NCI-H1694 (cell line): ENCODE measurements around the gene CD276.
"Not testable (repeated sequence)": the region's sequence is repeated elsewhere in the genome, so short reads cannot be mapped to it uniquely, and the experiment has no call there.

Experiments
- DNase-seq: peaks from one replicate; lab custom pipeline; 2025; lab: John Stamatoyannopoulos, UW

The CD276 gene

DNA sequence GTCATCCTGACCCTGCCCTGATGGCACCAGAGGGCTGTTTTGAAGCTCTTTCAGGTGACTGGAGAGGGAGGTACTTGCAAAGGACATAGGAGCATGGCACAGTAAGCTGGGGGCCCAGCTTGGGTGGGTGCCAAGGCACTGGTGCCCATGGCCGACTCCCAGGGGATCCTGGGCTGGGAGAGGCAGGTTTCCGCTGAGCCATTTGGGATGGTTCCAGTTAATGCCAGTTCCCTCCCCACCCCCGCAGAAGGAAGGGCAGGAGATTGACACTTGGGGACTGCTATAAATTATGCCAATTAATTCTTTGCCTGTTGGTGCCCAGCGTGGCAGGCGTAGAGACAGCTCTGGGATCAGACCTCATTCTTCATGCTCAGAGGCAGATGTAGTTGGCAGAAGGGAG lies 26.1 kb downstream of the CD276 start:
- no peak for DNase-seq

DNA sequence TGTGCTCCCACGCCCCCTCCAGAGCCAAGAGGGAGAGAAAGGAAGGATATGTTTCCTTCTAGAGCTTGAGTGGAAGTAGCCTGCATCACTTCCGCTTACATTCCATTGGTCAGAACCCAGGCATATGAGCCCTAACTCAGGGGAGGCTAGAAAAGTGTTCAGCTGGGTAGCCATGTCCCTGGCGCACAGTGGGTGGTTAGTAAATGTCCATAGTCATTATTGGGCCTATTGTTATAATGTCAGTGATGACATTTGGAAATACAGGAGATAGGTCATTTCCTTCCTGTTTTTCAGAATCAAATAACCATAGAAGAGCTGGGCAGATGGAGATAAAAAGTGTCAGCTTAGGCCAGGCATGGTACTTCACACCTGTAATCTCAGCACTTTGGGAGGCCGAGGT lies 27.3 kb downstream of the CD276 start:
- DNase-seq, result no peak

DNA sequence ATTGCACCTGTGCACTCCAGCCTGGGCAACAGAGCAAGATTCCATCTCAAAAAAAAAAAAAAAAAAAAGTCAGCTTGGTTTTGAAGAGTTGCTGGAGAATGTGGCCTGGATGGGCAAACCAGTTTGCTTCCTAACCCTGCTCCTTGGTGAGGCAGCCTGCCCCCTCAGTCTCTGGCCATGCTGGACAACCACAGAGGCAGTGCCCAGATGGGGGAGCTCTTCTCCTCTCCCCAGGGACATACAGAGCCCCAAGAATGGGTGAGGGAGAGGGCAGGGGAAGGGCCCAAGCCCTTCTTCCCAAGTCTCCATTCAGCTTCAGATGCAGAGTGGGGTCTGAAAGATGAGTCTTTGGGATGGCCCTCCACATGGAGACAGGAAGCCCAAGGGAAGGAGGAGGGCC lies 27.9 kb downstream of the CD276 start:
- DNase-seq, result no peak

DNA sequence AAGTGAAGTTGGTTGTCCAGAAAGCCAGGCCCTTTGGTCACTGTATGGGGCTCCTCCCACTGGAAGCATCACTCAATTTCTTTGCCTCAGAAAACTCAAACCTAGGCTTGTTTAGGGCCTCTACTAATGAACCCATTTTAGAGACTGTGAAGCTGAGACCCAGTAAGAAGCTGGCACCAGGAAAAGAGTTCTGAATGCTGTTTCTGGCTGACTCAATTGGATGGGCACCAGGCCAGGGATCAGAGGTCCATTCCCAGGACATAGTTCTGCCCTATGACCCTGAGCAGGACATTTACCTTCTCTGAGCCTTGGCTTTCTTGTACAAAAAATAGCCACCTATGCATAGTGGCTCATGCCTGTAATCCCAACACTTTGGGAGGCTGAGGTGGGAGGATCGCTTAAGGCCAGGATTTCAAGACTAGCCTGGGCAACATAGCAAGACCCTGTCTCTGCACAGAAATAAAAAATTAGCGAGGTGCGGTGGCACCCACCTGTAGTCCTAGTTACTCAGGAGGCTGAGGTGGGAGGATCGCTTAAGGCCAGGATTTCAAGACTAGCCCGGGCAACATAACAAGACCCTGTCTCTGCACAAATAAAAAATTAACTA lies 30.6 kb downstream of the CD276 start:
- DNase-seq, result no peak

DNA sequence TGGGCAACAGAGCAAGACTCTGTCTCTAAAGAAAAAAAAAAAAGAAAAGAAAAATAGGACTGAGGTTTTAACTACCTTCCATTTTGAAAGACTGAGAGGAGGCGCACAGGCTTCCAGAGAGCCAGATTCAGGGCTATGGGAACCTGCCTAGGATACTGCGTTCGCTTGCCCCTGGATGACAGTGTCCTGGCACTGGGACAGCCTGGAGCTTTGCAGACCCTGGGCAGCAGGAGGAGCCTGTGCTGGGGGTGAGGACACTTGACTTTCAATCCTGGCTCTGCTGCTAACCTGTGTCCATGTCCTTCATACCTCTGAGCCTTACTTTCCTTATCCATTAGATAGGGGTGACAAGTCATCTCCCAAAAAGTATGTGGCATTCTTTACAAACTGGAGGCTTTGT lies 31.2 kb downstream of the CD276 start:
- DNase-seq, result no peak

DNA sequence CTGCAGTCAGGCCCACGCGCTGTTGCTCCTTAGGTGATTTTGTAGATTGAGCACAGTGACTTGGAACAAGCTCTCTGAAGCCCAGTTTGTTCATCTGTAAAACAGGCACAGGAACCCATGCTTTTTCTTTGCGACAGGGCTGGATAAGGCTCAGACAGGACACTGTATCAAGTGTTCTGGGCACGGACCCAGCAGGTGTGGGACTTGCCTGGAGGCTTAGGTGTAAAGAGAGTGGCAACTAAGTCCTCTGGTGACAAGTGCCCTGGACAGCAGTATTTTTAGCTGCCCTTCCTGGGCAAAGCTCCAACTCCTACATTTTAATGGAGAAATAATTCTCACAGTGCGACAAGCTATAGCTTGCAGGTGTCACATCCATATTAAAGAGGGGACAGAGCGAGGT lies 32.2 kb downstream of the CD276 start:
- no peak for DNase-seq

DNA sequence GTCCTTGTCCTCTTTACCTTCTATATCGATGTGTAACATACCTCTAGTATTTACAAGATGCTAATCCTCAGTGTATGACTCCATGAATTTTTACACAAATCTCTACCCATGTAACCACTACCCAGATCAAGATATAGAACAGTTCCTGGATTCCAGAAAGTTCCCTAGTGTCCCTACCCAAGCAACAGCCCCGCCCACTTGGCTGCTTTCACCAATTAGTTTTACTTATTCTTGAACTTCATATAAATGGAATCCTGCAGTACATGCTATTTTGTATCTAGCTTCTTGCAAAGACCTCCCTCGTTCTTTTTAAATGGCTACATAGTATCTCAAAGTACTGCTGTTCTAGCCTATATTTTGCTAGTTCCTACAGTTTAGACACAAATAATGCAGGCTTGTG lies 33.0 kb downstream of the CD276 start:
- no peak for DNase-seq

DNA sequence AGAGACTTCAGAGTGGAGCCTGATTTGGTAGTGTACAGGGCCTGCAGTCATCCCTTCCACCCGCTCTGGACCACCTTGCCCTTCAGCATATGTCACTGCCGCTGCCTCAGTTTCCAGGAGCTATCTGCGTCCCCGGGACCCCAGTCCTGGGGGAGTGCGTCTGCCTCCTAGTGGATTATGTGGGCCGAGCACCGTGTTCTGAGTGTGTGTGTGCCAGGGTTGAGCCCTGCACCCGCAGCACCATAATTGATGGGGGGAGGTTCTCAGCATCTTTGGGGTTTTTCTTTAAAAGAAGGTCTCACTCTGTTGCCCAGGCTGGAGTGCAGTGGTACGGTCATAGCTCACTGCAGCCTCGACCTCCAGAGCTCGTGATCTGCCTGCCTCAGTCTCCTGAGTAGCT lies 33.6 kb downstream of the CD276 start:
- DNase-seq, result no peak

DNA sequence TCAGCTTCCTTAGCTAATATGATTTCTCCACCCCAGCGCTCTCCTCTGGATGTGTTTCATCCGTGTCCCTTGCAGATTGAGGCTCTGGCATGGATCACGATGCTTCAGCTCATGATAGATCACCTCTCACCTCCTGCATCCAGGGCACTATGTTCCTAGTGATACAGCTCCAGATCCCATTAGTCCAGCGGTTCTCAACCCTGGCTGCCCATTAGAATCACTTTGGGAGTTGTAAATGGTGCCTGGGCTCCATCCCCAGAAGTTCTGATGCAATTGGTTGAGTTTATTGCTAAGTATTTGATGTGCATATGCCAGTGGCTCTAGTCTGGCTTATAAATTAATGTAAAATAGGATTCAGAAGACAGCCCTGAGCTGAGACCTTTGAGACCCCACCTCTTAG lies 34.5 kb downstream of the CD276 start:
- no peak for DNase-seq

DNA sequence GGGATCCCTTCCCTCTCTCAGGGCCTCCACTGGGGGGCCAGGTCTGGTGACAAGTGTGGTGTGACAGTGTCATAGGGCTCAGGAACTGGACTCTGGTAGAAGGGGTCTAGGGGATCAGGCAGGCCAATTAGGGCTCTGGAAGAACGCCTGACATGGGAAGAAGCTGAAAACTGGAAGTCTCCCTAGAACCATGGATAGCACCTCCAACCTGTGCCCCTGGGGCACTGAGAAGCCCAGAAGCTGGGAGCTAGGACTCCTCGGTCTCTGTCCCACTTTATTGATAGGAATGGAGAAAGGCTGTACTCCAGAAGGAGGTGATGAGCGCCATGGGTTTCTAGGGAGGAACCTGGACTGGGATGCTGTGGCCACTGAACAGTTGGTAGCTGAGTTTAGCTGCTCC lies 38.2 kb downstream of the CD276 start:
- DNase-seq, result no peak

DNA sequence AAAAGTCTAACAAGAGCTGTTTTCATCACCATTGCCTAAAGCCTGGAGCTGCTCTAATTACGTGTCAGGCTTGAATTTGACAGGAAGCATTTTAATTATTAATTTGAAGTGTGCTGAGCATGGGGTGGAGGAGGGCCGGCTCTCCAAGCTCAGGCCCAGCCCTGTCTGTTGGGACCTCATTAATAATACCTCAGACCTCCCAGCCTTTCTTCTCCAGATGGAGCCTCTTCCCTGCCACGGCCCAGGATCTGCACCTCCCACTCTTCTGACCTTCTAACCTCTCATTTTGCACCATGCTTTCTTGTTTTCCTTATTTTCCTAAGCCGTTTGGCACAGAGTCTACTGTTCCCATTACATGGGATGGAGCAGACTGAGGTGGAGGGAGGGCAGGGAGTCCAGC lies 39.0 kb downstream of the CD276 start:
- DNase-seq, result no peak

DNA sequence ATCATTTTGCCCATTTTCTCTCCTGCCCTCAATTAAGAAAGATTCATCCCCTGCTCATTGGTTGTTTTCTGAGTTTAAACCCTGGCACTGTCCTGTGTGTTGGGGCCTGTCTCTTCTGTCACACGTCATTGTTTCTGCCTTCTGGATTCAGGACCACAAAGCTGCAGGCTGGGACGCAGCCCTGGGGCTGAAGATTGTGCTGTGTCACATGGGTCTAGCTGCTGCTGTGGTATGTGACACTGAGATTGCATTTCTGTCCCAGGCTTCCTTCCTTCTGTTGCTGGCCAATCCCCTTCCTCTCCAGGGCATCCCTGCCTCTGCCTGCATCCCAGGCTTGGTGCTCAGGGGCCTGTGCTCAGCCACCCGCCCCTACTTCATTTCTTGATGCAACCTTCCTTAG lies 40.0 kb downstream of the CD276 start:
- no peak for DNase-seq

DNA sequence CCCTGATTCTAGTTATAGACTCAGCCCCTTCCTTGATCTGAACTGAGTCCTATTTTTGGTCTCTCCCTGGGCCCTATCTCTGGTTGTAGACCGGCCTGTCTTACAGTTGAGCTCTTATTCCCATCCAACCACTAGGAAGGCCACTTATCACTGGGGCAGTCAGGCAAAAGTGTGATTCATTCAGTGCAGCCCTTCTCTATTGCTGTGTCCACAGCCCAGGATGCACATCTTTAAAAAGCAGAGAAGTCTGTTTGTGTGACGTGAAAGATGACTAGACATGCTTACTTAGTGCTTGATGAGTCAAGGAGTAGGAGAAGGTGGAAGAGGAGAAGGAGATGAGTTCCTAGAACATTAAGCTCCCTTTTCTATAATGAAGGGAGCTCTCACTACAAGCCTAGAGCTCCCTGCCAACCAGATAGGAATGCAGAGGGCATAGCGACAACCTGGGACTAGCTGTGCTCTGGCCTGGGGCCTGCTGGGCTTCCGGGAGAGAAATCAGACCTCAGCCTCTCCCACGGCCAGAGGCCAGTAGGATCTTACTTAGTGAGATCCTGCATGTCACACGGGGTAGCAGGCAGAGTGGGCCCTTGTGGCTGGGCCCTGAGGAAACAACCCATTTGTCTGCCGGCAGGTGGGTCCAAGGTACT lies 43.3 kb downstream of the CD276 start:
- no peak for DNase-seq

DNA sequence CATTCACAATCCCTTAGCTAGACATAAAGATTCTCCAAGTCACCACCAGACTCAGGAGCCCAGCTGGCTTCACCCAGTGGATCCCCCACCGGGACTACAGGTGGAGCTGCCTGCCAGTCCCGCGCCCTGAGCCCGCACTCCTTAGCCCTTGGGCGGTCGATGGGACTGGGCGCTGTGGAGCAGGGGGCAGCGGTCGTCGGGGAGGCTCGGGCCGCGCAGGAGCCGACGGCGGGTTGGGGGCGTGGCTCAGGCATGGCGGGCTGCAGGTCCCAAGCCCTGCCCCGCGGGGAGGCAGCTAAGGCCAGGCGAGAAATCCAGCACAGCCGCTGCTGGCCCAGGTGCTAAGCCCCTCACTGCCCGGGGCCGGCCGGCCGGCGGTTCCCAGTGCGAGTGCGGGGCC lies 47.9 kb downstream of the CD276 start:
- not testable (repeated sequence) for DNase-seq

DNA sequence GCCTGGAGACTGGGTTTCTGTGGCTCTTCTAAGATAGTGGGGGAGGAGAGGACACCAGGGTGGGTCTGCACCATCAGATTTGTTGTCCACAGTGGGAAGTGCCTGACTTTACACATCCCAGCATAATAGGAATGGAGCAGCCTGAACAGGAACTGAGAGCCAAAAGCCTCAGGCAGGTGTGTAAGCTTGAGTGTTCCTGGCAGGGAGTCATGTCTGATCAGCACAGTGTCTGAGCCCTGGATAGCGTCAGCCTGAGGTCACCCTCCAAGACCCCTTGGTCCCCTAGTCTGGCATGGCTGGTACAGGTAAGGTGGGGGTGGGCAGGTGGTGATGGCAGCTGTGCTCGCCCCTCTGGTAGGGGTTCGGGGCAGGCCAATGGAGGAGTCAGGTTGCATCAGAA lies 48.7 kb downstream of the CD276 start:
- DNase-seq, result no peak

DNA sequence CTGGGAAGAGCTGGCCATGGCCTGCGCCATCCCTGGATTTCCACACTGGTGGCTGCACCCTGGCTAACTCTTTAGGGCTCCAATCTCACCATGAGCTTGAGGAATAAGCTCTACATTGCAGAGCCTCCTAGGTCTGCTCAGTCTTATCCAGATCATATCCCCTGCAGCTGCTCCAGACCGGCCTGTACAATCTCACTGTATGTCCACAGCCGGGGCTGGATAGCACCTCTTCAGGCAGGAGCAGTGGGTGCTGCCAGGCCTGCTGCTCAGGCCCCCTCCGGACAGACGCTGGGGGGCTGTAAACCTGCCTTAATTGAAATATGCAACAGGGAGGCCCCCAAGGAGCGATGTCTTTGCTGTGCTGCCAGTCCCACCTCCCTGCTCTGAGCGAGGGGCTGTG lies 53.4 kb downstream of the CD276 start:
- DNase-seq, result no peak

DNA sequence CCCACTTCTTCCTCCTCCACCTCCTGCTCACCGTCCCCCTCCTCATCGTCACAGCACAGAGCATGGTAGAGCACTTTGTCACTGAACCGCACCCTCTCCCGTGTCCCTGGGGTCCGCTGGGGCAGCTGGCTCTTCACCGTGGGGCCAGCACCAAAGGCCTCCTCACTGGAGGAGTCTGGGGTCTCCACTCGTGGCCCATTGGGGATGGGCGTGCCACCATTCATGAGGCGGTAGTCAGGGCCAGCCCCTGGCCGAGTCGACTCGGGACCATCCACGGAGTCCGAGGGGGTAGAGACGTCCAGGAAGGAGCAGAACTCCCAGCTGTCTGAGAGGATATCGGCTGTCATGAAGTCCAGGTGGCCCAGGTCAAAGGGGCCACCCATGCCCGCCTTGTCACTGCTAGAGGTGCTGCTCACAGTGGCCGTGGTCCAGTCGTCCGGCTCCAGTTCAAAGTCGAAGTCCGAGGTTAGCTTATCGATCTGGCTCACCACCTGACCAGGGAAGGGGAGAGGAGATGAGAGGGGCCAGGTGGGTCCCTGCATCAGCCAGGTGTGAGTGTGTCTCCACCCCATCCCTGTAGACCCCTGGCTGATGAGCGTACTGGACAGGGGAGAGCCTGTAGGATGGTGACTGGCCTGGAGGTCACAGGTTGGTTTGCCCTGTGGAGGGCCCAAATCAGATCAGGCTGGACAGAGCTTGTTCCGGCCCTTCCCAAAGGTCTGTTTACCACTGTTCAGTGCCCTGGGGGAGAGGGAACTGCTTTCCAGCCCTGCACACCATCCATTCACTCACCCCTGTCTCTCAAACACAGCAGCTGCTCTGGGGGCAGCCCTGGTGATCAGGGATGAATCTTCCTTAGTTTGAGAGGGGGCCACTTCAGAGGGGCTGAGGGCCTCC lies 56.2 kb downstream of the CD276 start:
- DNase-seq, result no peak

DNA sequence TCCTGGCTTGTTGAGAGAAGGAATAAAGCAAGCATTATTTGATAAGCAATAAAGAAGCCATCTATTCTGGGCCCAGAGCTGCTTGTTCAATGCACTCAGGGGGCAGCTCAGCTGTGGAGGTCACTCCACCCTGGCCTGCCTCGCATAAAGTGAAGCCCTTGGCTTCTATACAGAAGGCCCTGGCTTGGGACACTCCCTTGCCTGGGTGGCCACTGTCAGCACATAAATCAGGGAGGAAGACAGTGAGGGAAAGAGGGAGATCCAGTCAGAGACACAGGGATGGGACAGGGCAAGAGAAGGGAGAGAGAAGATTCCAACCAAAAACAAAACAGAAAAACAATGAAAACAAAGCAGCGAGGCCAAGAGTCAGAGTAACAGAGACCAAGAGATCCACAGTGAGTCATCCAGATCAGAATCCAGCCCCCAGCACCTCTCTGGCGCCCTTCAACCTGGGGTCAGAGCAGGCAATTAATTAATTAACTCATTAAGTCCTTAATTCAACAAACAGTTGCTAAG lies 57.2 kb downstream of the CD276 start:
- no peak for DNase-seq

DNA sequence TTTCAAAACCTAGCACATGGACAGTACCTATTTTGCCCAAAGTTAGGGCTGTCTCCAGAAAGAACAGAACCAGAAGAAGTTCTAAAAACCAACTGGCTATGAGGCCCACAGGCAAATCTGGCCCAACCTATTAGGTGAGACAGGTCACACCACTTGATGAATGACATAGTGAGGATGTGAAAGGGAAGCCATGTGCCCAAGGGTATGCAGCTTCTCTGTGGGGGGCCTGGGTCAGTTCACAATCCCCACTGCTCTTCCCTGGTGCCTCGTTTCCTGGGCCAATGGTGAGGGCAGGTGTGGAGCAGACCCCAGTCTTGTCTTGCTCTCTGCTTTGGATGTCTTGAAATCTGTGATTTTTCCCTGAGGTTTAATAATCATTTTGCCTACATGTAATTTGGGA lies 60.1 kb downstream of the CD276 start:
- DNase-seq, result no peak

DNA sequence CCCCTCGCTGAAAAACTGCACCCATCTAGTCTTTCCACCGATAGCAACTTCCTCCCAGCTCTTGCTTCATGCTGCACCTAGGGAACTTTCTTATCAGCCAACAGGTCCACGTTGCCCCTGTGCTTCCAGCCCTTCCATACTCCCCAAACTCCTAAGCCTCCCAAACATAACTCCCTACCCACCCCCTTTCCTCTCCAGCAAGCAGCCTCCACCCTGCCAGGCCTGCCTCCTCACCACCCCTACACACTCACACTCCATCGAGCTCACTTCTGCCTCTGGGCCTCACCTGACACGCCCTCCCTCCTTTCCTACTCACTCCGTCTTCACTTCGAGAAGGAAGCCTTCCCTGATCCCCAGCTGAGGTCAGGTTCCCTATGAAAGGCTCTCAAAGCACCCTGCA lies 60.9 kb downstream of the CD276 start:
- DNase-seq, result no peak

DNA sequence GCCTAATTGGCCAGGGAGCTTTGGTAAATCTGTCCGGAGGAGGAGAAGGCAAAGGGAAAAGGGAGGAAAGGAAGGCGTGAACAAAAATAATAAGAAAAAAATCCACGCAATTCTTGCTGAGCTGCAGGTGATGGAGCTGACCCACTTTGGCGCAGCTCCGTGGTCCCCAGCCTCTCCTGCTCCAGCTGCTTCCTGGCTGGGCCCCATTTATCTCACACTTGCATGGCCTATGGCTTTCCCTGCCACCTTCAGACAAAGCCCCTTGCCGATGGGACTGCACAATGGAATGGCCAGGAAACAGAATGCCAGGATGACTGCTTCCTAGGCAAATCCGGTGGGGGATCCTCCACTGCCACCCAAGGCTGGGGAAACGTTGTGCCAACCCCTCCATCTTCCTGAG lies 62.1 kb downstream of the CD276 start:
- no peak for DNase-seq

DNA sequence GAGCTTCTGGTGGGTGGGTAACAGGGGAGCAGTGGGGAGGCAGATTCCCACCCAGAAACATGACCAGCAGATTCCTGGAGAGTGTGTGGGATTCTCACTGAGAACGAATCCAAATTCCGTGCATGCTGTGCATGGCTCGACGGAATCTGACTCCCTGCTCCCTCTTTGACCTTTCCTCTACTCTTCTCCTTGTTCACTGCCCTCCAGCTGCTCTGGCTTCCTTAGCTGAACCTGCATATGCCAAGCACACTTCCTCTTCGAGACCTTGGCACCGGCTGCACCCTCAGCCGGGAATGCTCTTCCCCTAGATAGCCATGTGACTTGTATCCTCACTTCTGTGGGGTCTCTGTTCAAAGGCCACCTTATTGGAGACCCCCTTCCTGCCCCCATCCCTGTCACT lies 62.7 kb downstream of the CD276 start:
- DNase-seq, result no peak
